SK-N-MC (cell line): Measurements from ENCODE around the gene TEAD1.

ENCODE experiments used
- EZH2 ChIP-seq: fragments of 200-600 bp; sonication (generic); IDR thresholded peaks from one replicate; pipeline ENCODE4 v1.6.1; 2017; ENCODE audit warnings: antibody characterized with exemption
- POLR2AphosphoS5 ChIP-seq: IDR thresholded peaks from 2 replicates; pipeline ENCODE4 v1.6.1; 2012; ENCODE audit warnings: mild to moderate bottlenecking, low read depth, low read length, borderline replicate concordance

DNA sequence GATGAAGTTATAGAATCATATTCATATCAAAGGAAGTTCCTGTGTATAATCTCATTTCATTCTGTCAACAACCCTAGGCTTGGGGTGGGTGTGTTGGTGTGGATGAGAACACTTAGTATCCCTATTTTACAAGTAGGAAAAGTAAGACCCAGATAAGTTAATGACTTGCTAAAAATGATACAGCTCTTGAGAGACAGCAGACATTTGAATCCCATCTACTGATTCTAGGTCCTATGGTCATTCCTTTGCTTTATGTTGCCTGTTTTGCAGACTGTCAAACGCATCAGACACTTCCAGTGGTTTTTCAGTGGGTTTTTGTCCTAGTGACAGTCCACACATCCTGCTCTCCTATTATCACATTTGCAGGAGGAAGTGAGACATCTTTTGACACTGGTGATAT is 153.1 kb downstream of the TEAD1 start:
- TF ChIP-seq EZH2 (no peak), POLR2AphosphoS5 (no peak)
